ENCODE measurements around the gene TBL3. TPM values are rescaled to one million over a fixed set of nuclear protein-coding genes. Genes with fewer than 3 reads are reported as not detected.

TBL3 gene
- total RNA-seq, 1 experiment from 2014 or later, result 68.9 TPM

- ATAC-seq (no peak), DNase-seq (ENCODE audit: low read depth, low spot score) (no peak)
- no peak overlapping the region for H3K4me3 ChIP-seq (replicated peaks in 1 of 2; ENCODE audit: low read depth in 1 of 2, low read length in 2 of 2)
- H4K20me1 ChIP-seq (ENCODE audit: insufficient read depth), result no peaks in the 10 kb centered on the region
- ChIA-PET RAD21 (ENCODE audit: low non-redundant PET in 1 of 2, low total read pairs in 2 of 2, uncharacterized antibody in 2 of 2, unreplicated experiment in 2 of 2) (no interaction called here), CTCF (no interaction called here), POLR2A (interaction anchor here (12.5 kb wide), 1 partner anchor 10 kb away, joined by 104 read pairs; the partner anchor contains the start of genes RNF151 and RPS2)
- no TSS peak for BruUV-seq (replicated peaks)
- H3K9ac ChIP-seq (ENCODE audit: low read length), result no peak overlapping the region
- peaks cover 27 to 49% of the 10 kb centered on the region in 2 experiments for H3K4me1 ChIP-seq (ENCODE audit: control insufficient read depth in 1 of 2, insufficient read depth in 2 of 2, low read length in 2 of 2)
- intact Hi-C loops (cut with micrococcal nuclease), result no loop called here
- H3K79me2 ChIP-seq (ENCODE audit: insufficient read depth, low read length), result peaks cover 32% of the 10 kb centered on the region
- H3K36me3 ChIP-seq (ENCODE audit: control insufficient read depth in 1 of 2, insufficient read depth in 2 of 2, low read length in 2 of 2), result peaks cover 0 to 41% of the 10 kb centered on the region in 2 experiments; a peak in 2 of 4 replicates
- H3K27ac ChIP-seq (ENCODE audit: low read depth, low read length), result no peak overlapping the region
- H3K9me2 ChIP-seq (ENCODE audit: insufficient read depth), result no peaks in the 10 kb centered on the region
- H3K4me2 ChIP-seq (ENCODE audit: low read length), result no peak overlapping the region
- no peak for TF ChIP-seq ATF3 (IDR thresholded peaks at IDR 0.05)
- no peaks in the 10 kb centered on the region for H3K27me3 ChIP-seq (ENCODE audit: insufficient read depth, low read length)
- H3K9me3 ChIP-seq (ENCODE audit: control insufficient read depth in 1 of 2, insufficient read depth in 1 of 2, low read depth in 1 of 2, low read length in 2 of 2), result no peaks in the 10 kb centered on the region
- H2AFZ ChIP-seq (ENCODE audit: low read depth, low read length, poor library complexity, severe bottlenecking), result no peak overlapping the region
These were observed 4.3 kb downstream of the TBL3 start for GRCh38 chr16:1976216-1976520.

- DNase-seq (ENCODE audit: low read depth, low spot score) (no peak), ATAC-seq (no peak)
- Histone ChIP-seq H3K4me2 (ENCODE audit: low read length) (no peak overlapping the region), H3K27ac (ENCODE audit: low read depth, low read length) (peak overlapping the region; percentile 88; the same call in 1 of the 2 replicates), H2AFZ (ENCODE audit: low read depth, low read length, poor library complexity, severe bottlenecking) (no peak overlapping the region), H3K36me3 (ENCODE audit: control insufficient read depth in 1 of 2, insufficient read depth in 2 of 2, low read length in 2 of 2) (peaks cover 0 to 41% of the 10 kb centered on the region in 2 experiments; a peak in 2 of 4 replicates), H3K9me2 (ENCODE audit: insufficient read depth) (no peaks in the 10 kb centered on the region), H3K79me2 (ENCODE audit: insufficient read depth, low read length) (peaks cover 28% of the 10 kb centered on the region), H3K9me3 (ENCODE audit: control insufficient read depth in 1 of 2, insufficient read depth in 1 of 2, low read depth in 1 of 2, low read length in 2 of 2) (no peaks in the 10 kb centered on the region), H3K4me1 (ENCODE audit: control insufficient read depth in 1 of 2, insufficient read depth in 2 of 2, low read length in 2 of 2) (peaks cover 37 to 59% of the 10 kb centered on the region in 2 experiments), H3K4me3 (replicated peaks in 1 of 2; ENCODE audit: low read depth in 1 of 2, low read length in 2 of 2) (no peak overlapping the region), H3K9ac (ENCODE audit: low read length) (no peak overlapping the region), H4K20me1 (ENCODE audit: insufficient read depth) (no peaks in the 10 kb centered on the region), H3K27me3 (ENCODE audit: insufficient read depth, low read length) (no peaks in the 10 kb centered on the region)
- ChIA-PET POLR2A (interaction anchor here (3.3 to 12.5 kb wide), 2 partner anchors 11 to 17 kb away, joined by 14 to 104 read pairs; partner anchors contain the start of genes NDUFB10, RNF151 and RPS2), RAD21 (ENCODE audit: low non-redundant PET in 1 of 2, low total read pairs in 2 of 2, uncharacterized antibody in 2 of 2, unreplicated experiment in 2 of 2) (interaction anchor here in 1 of 2 experiments (0.6 kb wide), 1 partner anchor 13 kb away, joined by 6 read pairs; the partner anchor contains the start of gene RPS2), CTCF (interaction anchor here (1.4 kb wide), 1 partner anchor 27 kb away, joined by 5 read pairs; no protein-coding TSS in a partner anchor)
- peak; percentile 29; the same call in 1 of the 2 replicates for TF ChIP-seq POLR2AphosphoS5 (IDR thresholded peaks at IDR 0.05; ENCODE audit: low read depth, low read length)
- TF ChIP-seq SP1 (IDR thresholded peaks at IDR 0.05; ENCODE audit: low read depth), result no peak
- intact Hi-C loops (cut with micrococcal nuclease), result no loop called here
- no TSS peak for BruUV-seq (replicated peaks)
These were observed 5.4 kb downstream of the TBL3 start for GRCh38 chr16:1976951-1977874.

Measured in HCT116 (cell line).